ENCODE measurements around the gene EIF1.
"Not testable (repeated sequence)": the region's sequence is repeated elsewhere in the genome, so short reads cannot be mapped to it uniquely, and the experiment has no call there.

EIF1 gene

GRCh38 chr17:41688641-41689496 is at the start of gene EIF1:
Gene EIF1, plus strand, starts transcription at chr17:41688885. Its CDS starts 154 bp downstream, at chr17:41689039.
- Mint-ChIP-seq H3K4me3 (peak within 1 kb of the TSS; percentile 99), H3K9me3 (no peaks in the 10 kb centered on the region), H3K36me3 (peaks cover 27% of the 10 kb centered on the region), H3K27me3 (no peaks in the 10 kb centered on the region), H3K27ac (peak within 1 kb of the TSS; percentile 89), H3K4me1 (peaks cover 25% of the 10 kb centered on the region)

GRCh38 chr17:41638941-41639340 is 49.7 kb upstream of the EIF1 start:
- H3K36me3 Mint-ChIP-seq: no peaks in the 10 kb centered on the region

DNA sequence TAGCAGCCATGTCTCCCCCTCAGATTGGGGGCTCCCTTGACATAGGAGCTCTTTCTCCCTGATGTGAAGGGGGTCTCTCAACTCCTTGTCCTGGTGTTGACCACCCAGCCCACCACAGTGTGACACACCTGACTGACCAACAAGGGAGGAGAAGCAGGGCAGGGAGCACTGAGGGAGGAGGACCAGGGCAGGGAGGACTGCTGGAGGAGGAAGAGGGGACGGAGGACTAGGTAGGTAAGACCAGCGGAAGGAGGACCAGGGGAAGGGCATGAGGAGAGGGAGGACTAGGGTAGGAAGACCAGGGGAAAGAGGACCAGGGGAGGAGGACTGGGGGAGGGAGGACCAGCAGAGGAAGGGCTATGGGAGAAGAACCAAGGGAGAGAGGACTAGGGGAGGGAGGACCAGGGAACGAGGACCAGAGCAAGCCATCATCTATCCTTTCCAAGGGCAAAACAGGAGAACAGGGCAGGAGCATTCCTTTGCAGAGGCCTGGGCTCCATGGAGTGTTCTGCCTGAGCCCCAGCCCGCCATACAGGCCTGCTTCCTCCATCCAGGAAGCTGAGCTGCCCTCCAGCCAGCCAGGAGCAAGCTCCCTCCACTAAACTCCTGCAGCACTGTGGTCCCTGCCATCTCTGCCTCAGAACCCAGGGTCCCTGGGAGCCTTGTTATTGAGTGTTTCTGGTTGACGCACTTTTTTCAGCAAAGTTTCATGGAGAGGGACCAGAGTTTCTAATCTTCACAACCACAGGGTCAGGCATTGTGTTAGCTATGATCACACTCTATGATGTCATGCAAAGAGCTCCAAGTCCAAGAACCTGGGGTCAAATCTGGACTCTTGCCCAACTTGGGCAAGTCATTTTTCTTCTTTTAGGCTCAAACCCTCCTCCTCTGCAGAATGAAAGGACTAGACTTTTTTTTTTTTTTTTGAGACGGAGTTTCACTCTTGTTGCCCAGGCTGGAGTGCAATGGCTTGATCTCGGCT is 48.9 kb upstream of the EIF1 start:
- Mint-ChIP-seq H3K27ac (no peak overlapping the region), H3K27me3 (no peaks in the 10 kb centered on the region), H3K4me1 (no peaks in the 10 kb centered on the region), H3K4me3 (no peak overlapping the region), H3K9me3 (no peaks in the 10 kb centered on the region), H3K36me3 (no peaks in the 10 kb centered on the region)

More at GRCh38 chr17:41638941-41639340, 49.7 kb upstream of the EIF1 start:
- Mint-ChIP-seq H3K27ac (no peak overlapping the region), H3K9me3 (no peaks in the 10 kb centered on the region), H3K4me3 (no peak overlapping the region), H3K27me3 (no peaks in the 10 kb centered on the region), H3K4me1 (no peaks in the 10 kb centered on the region)

DNA sequence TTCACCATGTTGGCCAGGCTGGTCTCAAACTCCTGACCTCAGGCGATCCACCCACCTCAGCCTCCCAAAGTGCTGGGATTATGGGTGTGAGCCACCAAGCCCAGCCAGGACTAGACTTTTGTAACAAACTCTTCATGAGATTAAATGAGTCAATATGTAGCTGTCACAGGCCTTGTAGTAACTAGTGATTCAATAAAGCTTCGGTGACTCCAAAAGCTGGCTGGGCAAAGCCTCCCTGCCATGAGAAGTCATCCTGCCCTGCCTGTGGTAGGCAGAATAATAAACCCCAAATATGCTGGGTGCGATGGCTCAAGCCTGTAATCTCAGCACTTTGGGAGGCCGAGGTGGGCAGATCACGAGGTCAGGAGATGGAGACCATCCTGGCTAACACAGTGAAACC is 48.1 kb upstream of the EIF1 start:
- H3K36me3 Mint-ChIP-seq, H3K9me3 Mint-ChIP-seq, H3K27ac Mint-ChIP-seq, H3K27me3 Mint-ChIP-seq, H3K4me1 Mint-ChIP-seq, H3K4me3 Mint-ChIP-seq: not testable (repeated sequence)

DNA sequence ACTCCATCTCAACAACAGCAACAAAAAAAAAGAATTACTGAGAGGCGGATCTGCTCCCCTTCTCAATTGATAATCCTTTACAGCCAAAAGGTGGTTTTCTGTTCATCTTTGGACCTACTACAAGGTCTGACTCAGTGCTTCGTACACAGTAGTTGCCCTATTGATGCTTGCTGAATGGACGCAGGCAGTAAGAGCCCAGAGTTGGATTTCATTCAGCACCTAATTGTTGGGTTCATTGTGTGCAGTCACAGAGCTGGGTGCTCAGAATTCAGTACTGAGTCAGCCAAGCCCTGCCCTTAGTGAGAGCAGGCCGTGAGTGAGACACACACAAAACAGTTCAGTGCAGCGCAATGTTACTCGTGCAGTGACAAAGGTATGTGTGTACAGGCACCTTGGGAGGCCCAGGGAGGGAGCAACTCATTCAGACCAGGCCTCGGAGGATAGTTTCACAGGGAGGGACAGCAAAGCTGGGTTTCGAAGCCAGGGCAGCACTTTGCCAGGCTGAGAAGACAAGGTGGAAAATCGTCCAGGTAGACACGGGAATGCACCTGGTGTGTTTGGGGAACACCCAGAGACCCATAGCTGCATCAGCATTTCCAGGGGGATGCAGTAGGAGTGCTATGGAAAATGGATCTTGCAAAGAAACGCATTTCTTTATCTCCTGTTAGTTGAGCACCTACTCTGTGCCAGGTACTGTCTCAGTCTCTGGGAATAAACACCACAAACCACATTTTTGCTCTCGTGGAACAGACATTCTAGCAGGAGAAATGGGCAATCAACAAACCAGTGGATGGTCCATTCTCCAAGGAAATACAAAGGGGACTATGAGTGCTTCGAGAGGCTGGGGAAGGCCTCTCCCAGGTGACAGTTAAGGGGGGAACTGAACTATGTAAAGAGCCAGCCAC is 46.2 kb upstream of the EIF1 start:
- no peaks in the 10 kb centered on the region for H3K9me3 Mint-ChIP-seq
- no peak overlapping the region for H3K4me3 Mint-ChIP-seq
- H3K27ac Mint-ChIP-seq: no peak overlapping the region
- no peaks in the 10 kb centered on the region for H3K36me3 Mint-ChIP-seq
- no peaks in the 10 kb centered on the region for H3K27me3 Mint-ChIP-seq
- H3K4me1 Mint-ChIP-seq: no peaks in the 10 kb centered on the region

- Mint-ChIP-seq H3K9me3 (no peaks in the 10 kb centered on the region), H3K36me3 (no peaks in the 10 kb centered on the region), H3K27me3 (peaks cover 1% of the 10 kb centered on the region), H3K4me3 (no peak overlapping the region), H3K4me1 (peaks cover 10% of the 10 kb centered on the region), H3K27ac (no peak overlapping the region)
Measured at GRCh38 chr17:41647038-41647813, 41.5 kb upstream of the EIF1 start.

GRCh38 chr17:41647940-41648410 is 40.7 kb upstream of the EIF1 start:
- Mint-ChIP-seq H3K27ac (no peak overlapping the region), H3K9me3 (no peaks in the 10 kb centered on the region), H3K27me3 (peaks cover 1% of the 10 kb centered on the region), H3K36me3 (no peaks in the 10 kb centered on the region), H3K4me1 (peaks cover 10% of the 10 kb centered on the region), H3K4me3 (peak overlapping the region; percentile 76)

GRCh38 chr17:41648411-41649195 is 40.1 kb upstream of the EIF1 start:
- peak overlapping the region; percentile 59 for H3K27ac Mint-ChIP-seq
- no peaks in the 10 kb centered on the region for H3K36me3 Mint-ChIP-seq
- H3K4me3 Mint-ChIP-seq: peak overlapping the region; percentile 76
- H3K4me1 Mint-ChIP-seq: peaks cover 10% of the 10 kb centered on the region
- no peaks in the 10 kb centered on the region for H3K9me3 Mint-ChIP-seq
- H3K27me3 Mint-ChIP-seq: peaks cover 1% of the 10 kb centered on the region

DNA sequence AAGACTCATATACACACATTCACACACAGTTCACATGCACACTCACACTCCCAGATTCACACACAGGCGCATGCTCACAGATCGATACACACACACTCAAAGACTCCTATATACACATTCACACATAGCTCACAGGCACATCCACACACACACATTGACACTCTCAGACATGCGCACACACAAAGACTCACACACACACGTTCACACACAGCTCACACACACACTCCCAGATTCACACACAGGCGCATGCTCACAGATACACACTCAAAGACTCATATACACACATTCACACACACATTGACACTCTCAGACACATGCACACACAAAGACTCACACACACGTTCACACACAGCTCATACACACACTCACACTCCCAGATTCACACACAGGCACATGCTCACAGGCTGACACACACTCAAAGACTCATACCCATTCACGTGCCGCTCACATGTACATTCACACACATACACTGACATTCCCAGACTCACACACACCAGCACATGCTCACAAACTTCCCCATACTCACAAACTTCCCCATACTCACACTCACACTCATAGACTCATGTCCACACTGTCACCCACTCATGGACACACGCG is 38.7 kb upstream of the EIF1 start:
- Mint-ChIP-seq H3K27ac (no peak overlapping the region), H3K4me3 (no peak overlapping the region), H3K36me3 (no peaks in the 10 kb centered on the region), H3K4me1 (peaks cover 10% of the 10 kb centered on the region), H3K27me3 (peaks cover 1% of the 10 kb centered on the region), H3K9me3 (no peaks in the 10 kb centered on the region)

DNA sequence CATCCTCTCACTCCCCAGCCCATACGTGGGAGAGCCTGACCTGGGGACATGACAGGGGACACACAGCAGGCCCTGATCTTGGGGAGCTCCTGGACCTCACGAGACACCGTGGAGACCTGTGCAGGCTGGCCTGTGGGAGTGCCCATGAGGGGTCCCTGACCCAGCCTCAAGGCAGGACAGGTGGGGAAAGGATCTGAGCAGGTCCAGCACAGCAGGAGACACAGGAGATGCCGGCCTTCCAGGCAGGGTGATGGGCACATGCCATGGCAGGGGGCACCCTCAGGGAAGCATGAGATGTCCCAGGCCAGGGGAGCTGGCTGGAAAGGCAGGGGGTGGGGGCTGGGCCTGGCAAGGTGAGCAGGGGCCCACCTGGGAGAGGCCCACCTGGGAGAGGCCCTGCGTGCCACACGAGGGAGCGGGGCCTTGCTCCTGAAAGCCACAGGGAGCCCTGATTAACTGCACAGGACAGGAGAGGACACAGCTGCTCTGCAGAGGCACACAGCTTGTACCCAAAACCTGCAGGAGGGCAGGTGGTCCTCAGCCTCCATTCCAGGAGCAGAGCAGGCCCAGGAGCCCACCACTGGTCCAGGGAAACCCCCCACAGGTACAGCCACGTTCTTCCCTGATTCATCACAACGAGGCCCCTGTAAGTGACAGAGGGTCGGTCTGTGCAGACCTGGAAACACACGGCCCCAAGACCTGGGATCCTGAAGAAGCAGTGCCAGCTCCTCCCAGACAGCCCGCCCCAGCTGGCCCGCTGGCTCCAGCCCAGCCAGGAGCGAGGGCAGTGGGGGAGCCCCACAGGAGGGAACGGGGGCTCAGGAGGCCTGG is 37.7 kb upstream of the EIF1 start:
- H3K4me3 Mint-ChIP-seq: no peak overlapping the region
- H3K27me3 Mint-ChIP-seq: peaks cover 1% of the 10 kb centered on the region
- no peaks in the 10 kb centered on the region for H3K9me3 Mint-ChIP-seq
- H3K36me3 Mint-ChIP-seq: no peaks in the 10 kb centered on the region
- no peak overlapping the region for H3K27ac Mint-ChIP-seq
- H3K4me1 Mint-ChIP-seq: peaks cover 10% of the 10 kb centered on the region

GRCh38 chr17:41651625-41652460 is 36.8 kb upstream of the EIF1 start:
- Mint-ChIP-seq H3K4me3 (no peak overlapping the region), H3K27ac (no peak overlapping the region), H3K9me3 (no peaks in the 10 kb centered on the region), H3K4me1 (peaks cover 10% of the 10 kb centered on the region), H3K36me3 (no peaks in the 10 kb centered on the region), H3K27me3 (peaks cover 1% of the 10 kb centered on the region)

- no peak overlapping the region for H3K27ac Mint-ChIP-seq
- no peaks in the 10 kb centered on the region for H3K9me3 Mint-ChIP-seq
- no peak overlapping the region for H3K4me3 Mint-ChIP-seq
- H3K36me3 Mint-ChIP-seq: no peaks in the 10 kb centered on the region
- H3K4me1 Mint-ChIP-seq: peaks cover 10% of the 10 kb centered on the region
- H3K27me3 Mint-ChIP-seq: peaks cover 1% of the 10 kb centered on the region
Measured at GRCh38 chr17:41652461-41652970, 36.2 kb upstream of the EIF1 start.

Measured in activated naive CD4-positive, alpha-beta T cell treated with anti-CD3 and anti-CD28 coated beads, Interleukin-2, amount 50 U/mL, for 24 hours (primary cell).